PC-3 (cell line): Measurements from ENCODE around the gene MCUB.
"Not testable (repeated sequence)": the region's sequence is repeated elsewhere in the genome, so short reads cannot be mapped to it uniquely, and the experiment has no call there.

Experiments
- CTCF ChIP-seq: fragments of 300-600 bp; sonication (generic); conservative IDR thresholded peaks from 2 replicates; pipeline ENCODE4 v1.5.1; 2017; ENCODE audit warnings: antibody characterized with exemption, low read depth, mild to moderate bottlenecking, low read length
- EZH2 ChIP-seq: fragments of 300-600 bp; sonication (generic); IDR thresholded peaks from one replicate; pipeline ENCODE4 v1.6.1; 2017; ENCODE audit warnings: antibody characterized with exemption, mild to moderate bottlenecking, low read length; ENCODE audit not compliant: unreplicated experiment
- EZH2phosphoT487 ChIP-seq: fragments of 300-600 bp; sonication (generic); IDR thresholded peaks from 2 replicates; pipeline ENCODE4 v1.6.1; 2018; ENCODE audit warnings: mild to moderate bottlenecking, antibody characterized with exemption, low read length, borderline replicate concordance

- not testable (repeated sequence) for TF ChIP-seq CTCF, EZH2, EZH2phosphoT487
Measured at GRCh38 chr4:109678472-109678871, 118.4 kb downstream of the MCUB start.
